GM21423 (cell line): ENCODE results near the gene EIF4E1B.
A peak's percentile ranks its signal among the peaks of the same experiment; 100 is the strongest.
"Not testable (repeated sequence)": the region's sequence is repeated elsewhere in the genome, so short reads cannot be mapped to it uniquely, and the experiment has no call there.

Experiments used
- ATAC-seq: cut with Tn5 transposase; IDR thresholded peaks from one replicate; pipeline ENCODE4 v1.9.1; 2021; ENCODE audit warnings: mild to moderate bottlenecking, moderate library complexity; ENCODE audit not compliant: unreplicated experiment

EIF4E1B gene

GRCh38 chr5:176629853-176630680 lies at the start of gene EIF4E1B, which contains the start of gene SNCB:
Gene EIF4E1B (plus strand): TSS chr5:176630675. CDS start chr5:176642788, 12,113 bp downstream.
Gene SNCB (minus strand): TSS chr5:176630534. CDS start chr5:176629654, 880 bp downstream.
- no peak for ATAC-seq

- ATAC-seq: no peak
Measured at GRCh38 chr5:176581361-176581760, 49.1 kb upstream of the EIF4E1B start.

GRCh38 chr5:176583076-176583475 lies 47.4 kb upstream of the EIF4E1B start:
- no peak for ATAC-seq

- no peak for ATAC-seq
Measured at GRCh38 chr5:176587398-176587797, 43.1 kb upstream of the EIF4E1B start.

GRCh38 chr5:176588297-176588696 lies 42.2 kb upstream of the EIF4E1B start:
- no peak for ATAC-seq

- no peak for ATAC-seq
Measured at GRCh38 chr5:176589039-176589769, 41.3 kb upstream of the EIF4E1B start.

- no peak for ATAC-seq
Measured at GRCh38 chr5:176590035-176590717, 40.3 kb upstream of the EIF4E1B start.

GRCh38 chr5:176591667-176592066 lies 38.8 kb upstream of the EIF4E1B start:
- not testable (repeated sequence) for ATAC-seq

- no peak for ATAC-seq
Measured at GRCh38 chr5:176592573-176592972, 37.9 kb upstream of the EIF4E1B start.

- no peak for ATAC-seq
Measured at GRCh38 chr5:176593273-176593869, 37.1 kb upstream of the EIF4E1B start.

- ATAC-seq: no peak
Measured at GRCh38 chr5:176594554-176594953, 35.9 kb upstream of the EIF4E1B start.

GRCh38 chr5:176595386-176595943 lies 35.0 kb upstream of the EIF4E1B start:
- ATAC-seq: no peak

- no peak for ATAC-seq
Measured at GRCh38 chr5:176596069-176596644, 34.3 kb upstream of the EIF4E1B start.

- peak; percentile 67 for ATAC-seq
Measured at GRCh38 chr5:176596689-176597416, 33.6 kb upstream of the EIF4E1B start.

- no peak for ATAC-seq
Measured at GRCh38 chr5:176597417-176598389, 32.8 kb upstream of the EIF4E1B start.

- ATAC-seq: not testable (repeated sequence)
Measured at GRCh38 chr5:176599749-176600430, 30.6 kb upstream of the EIF4E1B start.

- ATAC-seq: no peak
Measured at GRCh38 chr5:176601901-176602482, 28.5 kb upstream of the EIF4E1B start.
